ENCODE results near the gene CABCOCO1.

Gene CABCOCO1

GRCh38 chr10:61753453-61753852 is 90.7 kb downstream of the CABCOCO1 start:
- ChIA-PET POLR2A (ENCODE audit: low non-redundant PET) (no interaction called here), CTCF (no interaction called here)
- no peak for TF ChIP-seq CTCF (conservative IDR thresholded peaks at IDR 0.05; ENCODE audit: low read depth)
- no peak overlapping the region for H3K27ac ChIP-seq
- no peak for DNase-seq (ENCODE audit: low spot score)

GRCh38 chr10:61754587-61755550 is 92.1 kb downstream of the CABCOCO1 start:
- no peak overlapping the region for H3K27ac ChIP-seq
- TF ChIP-seq CTCF (conservative IDR thresholded peaks at IDR 0.05; ENCODE audit: low read depth), result no peak
- no peak for DNase-seq (ENCODE audit: low spot score)
- POLR2A ChIA-PET (ENCODE audit: low non-redundant PET), result no interaction called here
- CTCF ChIA-PET, result interaction anchor here (0.7 kb wide), 1 partner anchor 284 kb away, joined by 3 read pairs; no protein-coding TSS in a partner anchor

- DNase-seq (ENCODE audit: low spot score), result no peak
- POLR2A ChIA-PET (ENCODE audit: low non-redundant PET), result no interaction called here
- no peak overlapping the region for H3K27ac ChIP-seq
- CTCF ChIA-PET, result interaction anchor here (0.6 to 0.7 kb wide), 4 partner anchors 17 to 1854 kb away, joined by 3 to 4 read pairs (median 4); no protein-coding TSS in a partner anchor
- no peak for TF ChIP-seq CTCF (conservative IDR thresholded peaks at IDR 0.05; ENCODE audit: low read depth)
Measured at GRCh38 chr10:61757001-61757400, 94.3 kb downstream of the CABCOCO1 start.

- POLR2A ChIA-PET (ENCODE audit: low non-redundant PET), result no interaction called here
- CTCF ChIA-PET, result interaction anchor here (0.6 kb wide), 2 partner anchors 146 to 1853 kb away, joined by 3 to 4 read pairs; no protein-coding TSS in a partner anchor
- no peak overlapping the region for H3K27ac ChIP-seq
- TF ChIP-seq CTCF (conservative IDR thresholded peaks at IDR 0.05; ENCODE audit: low read depth), result no peak
- DNase-seq (ENCODE audit: low spot score), result no peak
Measured at GRCh38 chr10:61757525-61758397, 95.0 kb downstream of the CABCOCO1 start.

- H3K27ac ChIP-seq, result no peak overlapping the region
- DNase-seq (ENCODE audit: low spot score), result no peak
- ChIA-PET POLR2A (ENCODE audit: low non-redundant PET) (no interaction called here), CTCF (interaction anchor here (0.7 kb wide), 2 partner anchors 145 to 166 kb away, joined by 3 to 5 read pairs; no protein-coding TSS in a partner anchor)
- TF ChIP-seq CTCF (conservative IDR thresholded peaks at IDR 0.05; ENCODE audit: low read depth), result no peak
Measured at GRCh38 chr10:61758433-61758832, 95.7 kb downstream of the CABCOCO1 start.

- TF ChIP-seq CTCF (conservative IDR thresholded peaks at IDR 0.05; ENCODE audit: low read depth), result no peak
- POLR2A ChIA-PET (ENCODE audit: low non-redundant PET), result no interaction called here
- DNase-seq (ENCODE audit: low spot score), result no peak
- no peak overlapping the region for H3K27ac ChIP-seq
- CTCF ChIA-PET, result no interaction called here
Measured at GRCh38 chr10:61759751-61760150, 97.0 kb downstream of the CABCOCO1 start.

Measured in RWPE1 (cell line).